SK-N-MC (cell line): ENCODE data around the gene PAN3.

Experiments used
- EZH2 ChIP-seq: fragments of 200-600 bp; sonication (generic); IDR thresholded peaks from one replicate; pipeline ENCODE4 v1.6.1; 2017; ENCODE audit warnings: antibody characterized with exemption
- POLR2AphosphoS5 ChIP-seq: IDR thresholded peaks from 2 replicates; pipeline ENCODE4 v1.6.1; 2012; ENCODE audit warnings: mild to moderate bottlenecking, low read depth, low read length, borderline replicate concordance

DNA sequence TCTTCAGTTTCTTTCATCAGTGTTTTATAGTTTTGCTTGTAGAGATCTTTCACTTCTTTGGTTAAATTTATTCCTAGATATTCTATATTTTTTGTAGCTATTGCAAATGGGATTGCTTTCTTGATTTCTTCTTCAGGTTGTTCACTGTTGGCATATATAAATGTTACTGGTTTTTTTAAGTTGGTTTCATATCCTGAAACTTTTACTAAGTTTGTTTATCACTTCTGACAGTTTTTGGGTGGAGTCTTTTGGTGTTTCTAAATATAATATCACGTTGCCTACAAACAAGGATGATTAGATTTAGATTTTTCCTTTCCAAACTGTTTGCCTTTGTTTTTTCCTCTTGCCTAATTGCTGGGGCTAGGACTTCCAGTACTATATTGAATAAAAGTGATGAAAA is 109.7 kb downstream of the PAN3 start:
- TF ChIP-seq POLR2AphosphoS5 (no peak), EZH2 (no peak)
